Right cardiac atrium (tissue), 5 donors: ENCODE data around the gene CFTR. TPM values are rescaled to one million over a fixed set of nuclear protein-coding genes. Genes with fewer than 3 reads are reported as not detected.
A peak's percentile ranks its signal among the peaks of the same experiment; 100 is the strongest.

Experiments used
- ATAC-seq, 2 donors: fragments of 200-7000 bp; cut with Tn5 transposase; one replicate each; pipeline versions ENCODE4 v1.8.0 to v1.9.1; 2020; ENCODE audit warnings: moderate library complexity in 2 of 2, mild to moderate bottlenecking in 1 of 2
- DNase-seq, 3 donors: peaks; one replicate each; pipeline ENCODE4 v3.0.0-alpha.2; 2020
- H3K27ac ChIP-seq: one replicate; pipeline ENCODE4 v1.5.1; 2013; ENCODE audit warnings: mild to moderate bottlenecking, low read length, control low read depth, moderate library complexity
- H3K27me3 ChIP-seq: one replicate; pipeline ENCODE4 v1.6.1; 2013; ENCODE audit not compliant: control insufficient read depth, insufficient read depth
- H3K4me1 ChIP-seq: one replicate; pipeline ENCODE4 v1.6.1; 2013; ENCODE audit warnings: low read length; ENCODE audit not compliant: control insufficient read depth, insufficient read depth
- H3K4me3 ChIP-seq: one replicate; pipeline ENCODE4 v1.5.1; 2013; ENCODE audit warnings: low read length, control low read depth
- H3K9me3 ChIP-seq: one replicate; pipeline ENCODE4 v1.6.1; 2013; ENCODE audit warnings: low read length; ENCODE audit not compliant: control insufficient read depth
- WGBS: extraction: QIAGEN DNeasy Blood & Tissue Kit; methylation state at CpG from one replicate; pipeline ENCODE4 v1.1.7; 2013; 5-methylcytosine and 5-hydroxymethylcytosine counted together
- intact Hi-C, 4 donors: fragments of 100-400 bp; cut with DNase I; formaldehyde crosslinking; loops; one replicate each; pipeline versions ENCODE4 v1.11.0 to v1.14.0; 2022 to 2023
- polyA plus RNA-seq: library from polyadenylated mRNA; stranded (reverse); fragments of 200-250 nt; gene quantifications from one replicate; pipeline ENCODE4 v1.2.3, GENCODE V29; 2013
- total RNA-seq, 4 donors: library from RNA; stranded (reverse); fragmentation: NEBNext Ultra II Directional; extraction: Animal tissue kit (Norgen Biotek cat#: 25700); gene quantifications; one replicate each; pipeline ENCODE4 v1.2.1, GENCODE V29; 2021
- donor health status: healthy with polysubstance abuse.
- donor health status: DM: no; HTN: yes; CAD: no.
- donor health status: DM: no; HTN: no; CAD: no.
- donor health status: DM: no; HTN: yes; CAD: no; lungs with severe emphysema.
- donor health status: DM: yes; HTN: yes; CAD: no.

CFTR gene
- total and polyA plus RNA-seq, 5 donors, result 0.15 to 0.28 TPM; not detected in 3

GRCh38 chr7:117555260-117555659, 75.4 kb downstream of the CFTR start:
- intact Hi-C loops, result no loop called here
- Histone ChIP-seq H3K4me3 (no peak overlapping the region), H3K4me1 (no peaks in the 10 kb centered on the region), H3K27me3 (no peaks in the 10 kb centered on the region), H3K9me3 (no peaks in the 10 kb centered on the region), H3K27ac (no peak overlapping the region)
- ATAC-seq, result no peak
- DNase-seq, result no peak
- 87% methylated on average over 5 of the region's 5 CpGs for WGBS

- Histone ChIP-seq H3K4me3 (no peak overlapping the region), H3K27me3 (no peaks in the 10 kb centered on the region), H3K27ac (no peak overlapping the region), H3K4me1 (no peaks in the 10 kb centered on the region), H3K9me3 (no peaks in the 10 kb centered on the region)
- ATAC-seq (no peak), DNase-seq (no peak)
- intact Hi-C loops, result no loop called here
- WGBS, result 86% methylated on average over 3 of the region's 3 CpGs
These were observed 79.6 kb downstream of the CFTR start for GRCh38 chr7:117559391-117559790.

DNA sequence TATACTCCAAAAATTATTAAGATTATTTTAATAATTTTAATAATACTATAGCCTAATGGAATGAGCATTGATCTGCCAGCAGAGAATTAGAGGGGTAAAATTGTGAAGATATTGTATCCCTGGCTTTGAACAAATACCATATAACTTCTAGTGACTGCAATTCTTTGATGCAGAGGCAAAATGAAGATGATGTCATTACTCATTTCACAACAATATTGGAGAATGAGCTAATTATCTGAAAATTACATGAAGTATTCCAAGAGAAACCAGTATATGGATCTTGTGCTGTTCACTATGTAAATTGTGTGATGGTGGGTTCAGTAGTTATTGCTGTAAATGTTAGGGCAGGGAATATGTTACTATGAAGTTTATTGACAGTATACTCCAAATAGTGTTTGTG, 80.2 kb downstream of the CFTR start:
- DNase-seq (no peak), ATAC-seq (no peak)
- Histone ChIP-seq H3K9me3 (no peaks in the 10 kb centered on the region), H3K27me3 (no peaks in the 10 kb centered on the region), H3K27ac (no peak overlapping the region), H3K4me1 (no peaks in the 10 kb centered on the region), H3K4me3 (no peak overlapping the region)
- intact Hi-C loops, result no loop called here

DNA sequence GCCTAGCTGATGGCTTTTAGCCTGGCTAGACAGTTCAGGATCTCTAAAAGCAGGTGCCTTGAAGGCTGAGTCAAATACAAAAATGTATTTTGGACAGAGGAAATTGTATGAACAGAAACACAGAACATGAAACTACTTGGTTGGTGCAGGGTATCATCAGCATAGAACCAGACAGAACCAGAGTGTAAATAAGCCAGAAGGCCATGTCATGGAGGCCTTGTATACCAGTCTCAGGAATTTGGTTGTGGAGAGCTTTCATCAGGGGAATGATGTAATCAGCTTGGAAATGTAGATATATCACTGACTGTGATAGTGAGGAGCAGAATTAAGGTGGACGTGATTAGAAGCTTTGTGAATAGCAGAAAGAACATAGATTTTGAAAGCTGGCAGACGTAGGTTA, 82.9 kb downstream of the CFTR start:
- intact Hi-C loops, result no loop called here
- H3K27ac ChIP-seq, result no peak overlapping the region
- no peak for DNase-seq
- no peaks in the 10 kb centered on the region for H3K9me3 ChIP-seq
- H3K27me3 ChIP-seq, result no peaks in the 10 kb centered on the region
- H3K4me3 ChIP-seq, result no peak overlapping the region
- 74% methylated on average over 2 of the region's 2 CpGs for WGBS
- H3K4me1 ChIP-seq, result no peaks in the 10 kb centered on the region
- ATAC-seq, result no peak

GRCh38 chr7:117564080-117564479, 84.3 kb downstream of the CFTR start:
- H3K27me3 ChIP-seq, result no peaks in the 10 kb centered on the region
- no peak for ATAC-seq
- intact Hi-C loops, result no loop called here
- WGBS, result 25% methylated on average over 3 of the region's 3 CpGs
- no peak for DNase-seq
- no peak overlapping the region for H3K27ac ChIP-seq
- H3K9me3 ChIP-seq, result no peaks in the 10 kb centered on the region
- H3K4me3 ChIP-seq, result no peak overlapping the region
- H3K4me1 ChIP-seq, result no peaks in the 10 kb centered on the region

DNA sequence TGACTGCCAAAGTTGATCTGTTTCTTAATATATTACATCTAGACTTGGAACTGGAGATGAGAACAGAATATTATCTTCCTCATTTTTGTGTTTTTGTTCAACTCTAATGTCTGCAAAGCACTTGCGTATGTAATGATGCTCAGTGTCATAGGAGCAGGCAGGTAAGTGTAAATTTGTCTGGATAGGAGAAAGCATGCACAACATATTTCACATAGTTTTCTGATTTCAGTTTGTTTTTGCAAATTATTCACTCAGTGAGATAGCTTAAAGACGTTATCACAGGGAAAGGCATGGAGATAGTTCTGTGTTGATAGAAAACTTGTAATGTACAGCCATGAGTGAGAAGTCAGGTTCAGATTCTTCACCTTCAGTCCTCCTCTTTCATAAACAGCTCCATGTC, 84.8 kb downstream of the CFTR start:
- H3K9me3 ChIP-seq, result no peaks in the 10 kb centered on the region
- H3K4me3 ChIP-seq, result no peak overlapping the region
- H3K27me3 ChIP-seq, result no peaks in the 10 kb centered on the region
- H3K4me1 ChIP-seq, result no peaks in the 10 kb centered on the region
- 52% methylated on average over 2 of the region's 2 CpGs for WGBS
- intact Hi-C loops, result no loop called here
- DNase-seq (no peak), ATAC-seq (no peak)
- H3K27ac ChIP-seq, result no peak overlapping the region

- Histone ChIP-seq H3K27me3 (no peaks in the 10 kb centered on the region), H3K4me1 (no peaks in the 10 kb centered on the region), H3K27ac (no peak overlapping the region), H3K4me3 (no peak overlapping the region), H3K9me3 (no peaks in the 10 kb centered on the region)
- 90% methylated on average over 4 of the region's 4 CpGs for WGBS
- intact Hi-C loops, result no loop called here
- no peak for DNase-seq
- no peak for ATAC-seq
These were observed 85.4 kb downstream of the CFTR start for GRCh38 chr7:117565226-117565625.

DNA sequence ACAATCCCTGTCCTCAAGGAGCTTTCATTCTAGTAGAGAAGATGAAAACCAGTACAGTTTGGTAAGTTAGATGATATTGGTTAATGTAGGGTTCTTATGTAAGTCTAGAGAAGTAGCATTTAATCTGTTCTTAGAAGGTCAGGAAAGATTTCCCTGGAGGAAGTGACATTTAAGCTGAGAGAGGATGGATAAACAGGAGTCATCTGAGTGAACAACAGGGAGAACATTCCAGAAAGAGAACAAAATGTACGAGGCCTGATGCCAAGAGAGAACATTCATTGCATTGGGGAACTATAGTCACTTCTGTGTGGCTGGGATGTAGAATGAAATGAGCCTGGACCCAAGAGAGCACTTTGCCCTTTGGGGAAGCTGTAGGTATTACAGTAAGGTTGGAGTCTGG, 88.0 kb downstream of the CFTR start:
- no peaks in the 10 kb centered on the region for H3K27me3 ChIP-seq
- DNase-seq (no peak), ATAC-seq (no peak)
- no peaks in the 10 kb centered on the region for H3K9me3 ChIP-seq
- no peak overlapping the region for H3K4me3 ChIP-seq
- no peak overlapping the region for H3K27ac ChIP-seq
- WGBS, result 62% methylated on average over 1 of the region's 1 CpG
- intact Hi-C loops, result no loop called here
- H3K4me1 ChIP-seq, result no peaks in the 10 kb centered on the region

DNA sequence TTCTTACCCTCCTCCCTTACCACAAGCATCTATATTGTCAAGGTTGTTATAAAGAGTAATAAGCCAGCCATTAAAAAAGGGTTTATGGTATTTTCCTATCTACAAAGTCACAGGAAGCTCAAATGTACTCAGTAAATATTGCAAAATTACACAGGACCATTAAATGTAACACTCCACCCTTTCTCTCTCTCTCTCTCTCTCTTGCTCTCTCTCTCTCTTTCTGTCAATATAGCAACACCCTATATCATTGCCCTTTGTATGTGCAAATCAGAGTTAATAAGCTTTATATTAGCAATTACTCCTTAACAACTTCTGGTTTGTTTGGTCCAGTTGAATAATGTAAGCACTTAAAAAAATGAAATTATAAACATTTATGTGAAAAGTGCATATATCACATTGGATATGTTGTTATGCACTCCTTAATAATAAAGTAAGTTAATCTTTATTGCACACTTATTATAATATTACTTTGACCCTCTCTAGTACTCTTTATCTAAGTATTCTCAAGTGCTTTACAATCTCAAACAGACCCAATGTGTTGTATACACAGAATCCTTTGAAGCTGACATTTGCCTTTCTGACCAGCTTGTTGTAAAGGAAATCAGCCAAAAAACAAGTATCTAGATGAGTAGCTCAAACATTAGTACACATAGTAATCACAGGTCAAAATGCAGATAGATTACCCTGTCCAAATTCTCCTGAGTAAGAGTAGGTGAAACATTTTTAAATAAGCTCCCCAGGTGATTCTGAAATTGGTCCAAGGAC, 93.2 kb downstream of the CFTR start:
- Histone ChIP-seq H3K27me3 (no peaks in the 10 kb centered on the region), H3K4me3 (no peak overlapping the region), H3K27ac (no peak overlapping the region), H3K4me1 (no peaks in the 10 kb centered on the region), H3K9me3 (no peaks in the 10 kb centered on the region)
- ATAC-seq, result no peak
- intact Hi-C loops, result no loop called here
- no peak for DNase-seq

DNA sequence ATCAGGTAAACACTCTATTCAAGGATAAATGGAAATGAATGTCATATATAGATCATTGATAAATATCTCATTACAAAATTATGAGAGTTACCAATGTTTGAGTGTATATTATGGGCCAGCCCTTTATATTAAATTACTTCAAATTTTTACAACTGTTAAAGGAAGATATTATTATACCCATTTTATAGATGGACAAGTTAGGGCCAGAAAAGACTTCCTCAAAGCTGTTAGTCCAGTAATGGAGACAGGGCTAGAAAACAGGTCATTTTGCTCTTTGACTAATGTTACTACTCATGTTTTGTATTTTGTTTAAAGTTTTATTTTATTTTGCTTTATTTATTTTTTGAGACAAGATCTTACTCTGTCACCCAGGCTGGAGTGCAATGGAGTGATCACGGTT, 101.6 kb downstream of the CFTR start:
- Histone ChIP-seq H3K4me1 (no peaks in the 10 kb centered on the region), H3K27ac (no peak overlapping the region), H3K27me3 (no peaks in the 10 kb centered on the region), H3K9me3 (no peaks in the 10 kb centered on the region), H3K4me3 (no peak overlapping the region)
- ATAC-seq, result no peak
- DNase-seq, result no peak
- intact Hi-C loops, result no loop called here
- 85% methylated on average over 1 of the region's 1 CpG for WGBS

- 29% methylated on average over 1 of the region's 1 CpG for WGBS
- no peaks in the 10 kb centered on the region for H3K9me3 ChIP-seq
- no peaks in the 10 kb centered on the region for H3K4me1 ChIP-seq
- peak; percentile 83 to 94 (median 88) for DNase-seq
- H3K27me3 ChIP-seq, result no peaks in the 10 kb centered on the region
- H3K27ac ChIP-seq, result no peak overlapping the region
- no peak overlapping the region for H3K4me3 ChIP-seq
- intact Hi-C loops, result no loop called here
- ATAC-seq, result peak; percentile 99
These were observed 102.4 kb downstream of the CFTR start for GRCh38 chr7:117582219-117582704.

GRCh38 chr7:117587931-117588330, 108.1 kb downstream of the CFTR start:
- Histone ChIP-seq H3K9me3 (no peaks in the 10 kb centered on the region), H3K4me1 (no peaks in the 10 kb centered on the region), H3K4me3 (no peak overlapping the region), H3K27ac (no peak overlapping the region), H3K27me3 (no peaks in the 10 kb centered on the region)
- intact Hi-C loops, result no loop called here
- WGBS, result 87% methylated on average over 1 of the region's 1 CpG
- ATAC-seq (no peak), DNase-seq (no peak)
